B cell (primary cell): Measurements from ENCODE around the gene TESPA1. TPM values are rescaled to one million over a fixed set of nuclear protein-coding genes. Genes with fewer than 3 reads are reported as not detected.

Experiments
- ATAC-seq: fragments of 200-7000 bp; cut with Tn5 transposase; one replicate; pipeline ENCODE4 v1.10.0; 2021; ENCODE audit warnings: low read depth, mild to moderate bottlenecking, moderate number of reproducible peaks, moderate library complexity
- CTCF ChIA-PET: fragments of 350-600 bp; sonication (Branson Sonifier 250); formaldehyde crosslinking; loops from one replicate; lab custom pipeline; 2021; ENCODE audit warnings: antibody characterized with exemption, inconsistent platforms; lab: Charles Lee
- POLR2A ChIA-PET: fragments of 350-600 bp; sonication (Branson Sonifier 250); formaldehyde crosslinking; loops from one replicate; lab custom pipeline; 2021; ENCODE audit warnings: antibody characterized with exemption; lab: Charles Lee
- DNase-seq: peaks from one replicate; pipeline ENCODE4 v3.0.0; 2013
- H2AFZ ChIP-seq: 2 replicates; pipeline ENCODE4 v1.6.1; 2012; ENCODE audit warnings: mild to moderate bottlenecking, low read depth, low read length; ENCODE audit not compliant: insufficient read depth, poor library complexity, severe bottlenecking
- H3K27ac ChIP-seq, 2 donors: 1 replicate in 1 of 2; 2 replicates in 1 of 2; pipeline ENCODE4 v1.5.1; 2012 to 2013; ENCODE audit warnings: low read length in 2 of 2, mild to moderate bottlenecking in 2 of 2, moderate library complexity in 1 of 2
- H3K27me3 ChIP-seq, 4 experiments: fragments of 200-600 bp in 1 of 4; sonication (generic) in 1 of 4; replicated peaks in 1 of 4; 1 replicate in 2 of 4; 2 replicates in 2 of 4; pipeline versions ENCODE4 v1.6.1 to v1.7.0; 2013 to 2016; ENCODE audit warnings: low read length in 3 of 4, mild to moderate bottlenecking in 2 of 4, mixed read lengths in 1 of 4, moderate library complexity in 1 of 4; ENCODE audit not compliant: insufficient read depth in 4 of 4, control insufficient read depth in 3 of 4; ENCODE audit errors: control extremely low read depth in 1 of 4
- H3K36me3 ChIP-seq, 2 experiments: replicated peaks in 1 of 2; 1 replicate in 1 of 2; 2 replicates in 1 of 2; pipeline versions ENCODE4 v1.6.1 to v1.7.1; 2013; ENCODE audit warnings: low read length in 1 of 2; ENCODE audit not compliant: insufficient read depth in 2 of 2, control insufficient read depth in 1 of 2; ENCODE audit errors: control extremely low read depth in 1 of 2, extremely low read depth in 1 of 2
- H3K4me1 ChIP-seq, 2 donors: fragments of 200-600 bp in 1 of 2; sonication (generic) in 1 of 2; 1 replicate in 1 of 2; 2 replicates in 1 of 2; pipeline versions ENCODE4 v1.5.1 to v1.6.1; 2013 to 2017; ENCODE audit warnings: low read length in 2 of 2; ENCODE audit not compliant: control insufficient read depth in 2 of 2, insufficient read depth in 2 of 2
- H3K4me2 ChIP-seq: replicated peaks from 2 replicates; pipeline ENCODE3; 2012; ENCODE audit warnings: mild to moderate bottlenecking, low read depth, low read length; ENCODE audit not compliant: poor library complexity, severe bottlenecking
- H3K4me3 ChIP-seq, 5 experiments: fragments of 200-600 bp in 1 of 5; sonication (generic) in 1 of 5; 1 replicate in 3 of 5; 2 replicates in 2 of 5; pipeline versions ENCODE4 v1.5.1 to v1.7.0; 2011 to 2016; ENCODE audit warnings: low read length in 4 of 5, mild to moderate bottlenecking in 4 of 5, low read depth in 2 of 5, control low read depth in 1 of 5, moderate library complexity in 1 of 5; ENCODE audit not compliant: insufficient read depth in 1 of 5; ENCODE audit errors: control extremely low read depth in 1 of 5, extremely low read depth in 1 of 5
- H3K79me2 ChIP-seq: fragments of 200-600 bp; sonication (generic); one replicate; pipeline ENCODE4 v1.6.0; 2016; ENCODE audit warnings: low read length; ENCODE audit not compliant: control insufficient read depth, insufficient read depth
- H3K9ac ChIP-seq: fragments of 200-600 bp; sonication (generic); 2 replicates; pipeline ENCODE4 v1.6.1; 2017; ENCODE audit warnings: mild to moderate bottlenecking, low read length, moderate library complexity
- H3K9me3 ChIP-seq, 3 donors: one replicate each; pipeline versions ENCODE4 v1.6.1 to v1.7.1; 2013; ENCODE audit warnings: low read length in 2 of 3; ENCODE audit not compliant: control insufficient read depth in 2 of 3, insufficient read depth in 1 of 3; ENCODE audit errors: control extremely low read depth in 1 of 3
- H4K20me1 ChIP-seq: 2 replicates; pipeline ENCODE4 v1.6.0; 2012; ENCODE audit warnings: mild to moderate bottlenecking, low read length; ENCODE audit not compliant: insufficient read depth, control insufficient read depth, poor library complexity, severe bottlenecking
- H3K27ac Mint-ChIP-seq: one replicate; pipeline ENCODE4 v1.8.0; 2021; ENCODE audit warnings: mixed read lengths
- H3K27me3 Mint-ChIP-seq: one replicate; pipeline ENCODE4 v1.8.0; 2021; ENCODE audit warnings: mixed read lengths
- H3K4me1 Mint-ChIP-seq: one replicate; pipeline ENCODE4 v1.8.0; 2021; ENCODE audit warnings: mixed read lengths
- H3K4me3 Mint-ChIP-seq: one replicate; pipeline ENCODE4 v1.8.0; 2021; ENCODE audit warnings: mixed read lengths
- H3K9me3 Mint-ChIP-seq: one replicate; pipeline ENCODE4 v1.8.0; 2022; ENCODE audit warnings: mixed read lengths; ENCODE audit not compliant: insufficient read depth
- CTCF ChIP-seq: fragments of 200-600 bp; IDR thresholded peaks from one replicate; pipeline ENCODE4 v1.8.0; 2022; ENCODE audit warnings: antibody characterized with exemption, mild to moderate bottlenecking
- EZH2 ChIP-seq: IDR thresholded peaks from 2 replicates; pipeline ENCODE4 v1.6.1; 2012; ENCODE audit warnings: borderline replicate concordance, low read depth, mild to moderate bottlenecking, moderate library complexity, low read length; ENCODE audit not compliant: insufficient read depth, poor library complexity, severe bottlenecking
- WGBS: methylation state at CpG from one replicate; pipeline ENCODE4 v1.1.5; 2013; ENCODE audit warnings: missing lambda C conversion rate; ENCODE audit not compliant: insufficient coverage; 5-methylcytosine and 5-hydroxymethylcytosine counted together
- intact Hi-C: fragments of 100-400 bp; cut with micrococcal nuclease; formaldehyde crosslinking; loops from one replicate; pipeline ENCODE4 v1.10.0; 2022
- polyA plus RNA-seq: library from polyadenylated mRNA; depleted of rRNA; stranded (reverse); fragments of >200 nt; gene quantifications from 2 replicates; pipeline ENCODE4 v1.2.3, GENCODE V29; 2012
- total RNA-seq, 2 donors: library from RNA; stranded (reverse); fragments of 120-200 nt in 1 of 2; gene quantifications; 1 replicate in 1 of 2; 2 replicates in 1 of 2; pipeline versions ENCODE4 v1.2.3 to v1.2.4, GENCODE V29; 2013 to 2022

Gene TESPA1
- total and polyA plus RNA-seq, 2 donors (not counting 1 experiment from before 2014, with no cell fraction given): 9.5 to 19.0 TPM

GRCh38 chr12:55034218-55034617 is 49.7 kb upstream of the TESPA1 start:
- POLR2A ChIA-PET: interaction anchor here (0.6 kb wide), 1 partner anchor 1699 kb away, joined by 3 read pairs; no protein-coding TSS in a partner anchor
- no peak overlapping the region for H3K27ac Mint-ChIP-seq

GRCh38 chr12:55025508-55025907 is 40.9 kb upstream of the TESPA1 start:
- no peaks in the 10 kb centered on the region for H3K9me3 Mint-ChIP-seq
- no peaks in the 10 kb centered on the region for H3K79me2 ChIP-seq
- no peak overlapping the region for H3K27ac Mint-ChIP-seq
- no peaks in the 10 kb centered on the region for H3K4me1 Mint-ChIP-seq
- H3K4me1 ChIP-seq: no peaks in the 10 kb centered on the region
- DNase-seq: no peak
- H3K4me3 ChIP-seq: no peak overlapping the region
- ATAC-seq: no peak
- H3K27me3 Mint-ChIP-seq: peaks cover 50% of the 10 kb centered on the region
- ChIA-PET POLR2A (no interaction called here), CTCF (no interaction called here)
- peaks cover 0 to 30% (median 12%) of the 10 kb centered on the region in 4 experiments for H3K27me3 ChIP-seq
- no peaks in the 10 kb centered on the region for H3K36me3 ChIP-seq
- WGBS: 90% methylated on average over 1 of the region's 2 CpGs
- no peaks in the 10 kb centered on the region for H4K20me1 ChIP-seq
- TF ChIP-seq EZH2: no peak
- TF ChIP-seq CTCF: no peak
- H3K4me2 ChIP-seq: no peak overlapping the region
- no peak overlapping the region for H3K9ac ChIP-seq
- H3K27ac ChIP-seq: no peak overlapping the region
- intact Hi-C loops: no loop called here
- H3K9me3 ChIP-seq: peaks cover 0 to 2% (median 0%) of the 10 kb centered on the region in 3 donors
- no peak overlapping the region for H2AFZ ChIP-seq
- H3K4me3 Mint-ChIP-seq: no peak overlapping the region

More at GRCh38 chr12:55034218-55034617, 49.7 kb upstream of the TESPA1 start:
- Histone ChIP-seq H3K4me2 (no peak overlapping the region), H3K36me3 (no peaks in the 10 kb centered on the region), H3K4me1 (peaks cover 27 to 30% of the 10 kb centered on the region in 2 donors), H3K27ac (no peak overlapping the region), H3K4me3 (no peak overlapping the region), H2AFZ (peak overlapping the region; percentile 20), H3K27me3 (peaks cover 0 to 3% (median 0%) of the 10 kb centered on the region in 4 experiments), H3K9ac (no peak overlapping the region), H3K79me2 (no peaks in the 10 kb centered on the region), H3K9me3 (peaks cover 0 to 1% (median 0%) of the 10 kb centered on the region in 3 donors), H4K20me1 (no peaks in the 10 kb centered on the region)
- CTCF ChIA-PET: interaction anchor here (1.1 to 1.7 kb wide), 2 partner anchors 41 to 285 kb away, joined by 3 to 7 read pairs; no protein-coding TSS in a partner anchor
- Mint-ChIP-seq H3K27me3 (peaks cover 10% of the 10 kb centered on the region), H3K4me1 (peaks cover 37% of the 10 kb centered on the region), H3K9me3 (no peaks in the 10 kb centered on the region), H3K4me3 (no peak overlapping the region)
- no peak for DNase-seq
- 86% methylated on average over 6 of the region's 6 CpGs for WGBS
- intact Hi-C loops: no loop called here
- no peak for ATAC-seq
- TF ChIP-seq CTCF: no peak
- TF ChIP-seq EZH2: no peak
